IPS-15b (cell line): ENCODE data around the gene ARNT2.

Experiments
- H3K27me3 ChIP-seq: one replicate; pipeline ENCODE4 v1.6.1; 2013; ENCODE audit warnings: low read length; ENCODE audit not compliant: control insufficient read depth, insufficient read depth
- H3K36me3 ChIP-seq: one replicate; pipeline ENCODE4 v1.6.1; 2013; ENCODE audit warnings: low read length; ENCODE audit not compliant: control insufficient read depth, insufficient read depth
- H3K4me1 ChIP-seq: one replicate; pipeline ENCODE4 v1.6.1; 2013; ENCODE audit warnings: mild to moderate bottlenecking, low read length; ENCODE audit not compliant: control insufficient read depth, insufficient read depth
- H3K4me3 ChIP-seq: one replicate; pipeline ENCODE4 v1.5.1; 2013; ENCODE audit warnings: low read depth, low read length
- H3K9ac ChIP-seq: one replicate; pipeline ENCODE4 v1.6.1; 2013; ENCODE audit warnings: low read depth, mild to moderate bottlenecking, low read length
- H3K9me3 ChIP-seq: one replicate; pipeline ENCODE4 v1.6.1; 2013; ENCODE audit warnings: mild to moderate bottlenecking, low read length; ENCODE audit not compliant: control insufficient read depth, insufficient read depth

Gene ARNT2

DNA sequence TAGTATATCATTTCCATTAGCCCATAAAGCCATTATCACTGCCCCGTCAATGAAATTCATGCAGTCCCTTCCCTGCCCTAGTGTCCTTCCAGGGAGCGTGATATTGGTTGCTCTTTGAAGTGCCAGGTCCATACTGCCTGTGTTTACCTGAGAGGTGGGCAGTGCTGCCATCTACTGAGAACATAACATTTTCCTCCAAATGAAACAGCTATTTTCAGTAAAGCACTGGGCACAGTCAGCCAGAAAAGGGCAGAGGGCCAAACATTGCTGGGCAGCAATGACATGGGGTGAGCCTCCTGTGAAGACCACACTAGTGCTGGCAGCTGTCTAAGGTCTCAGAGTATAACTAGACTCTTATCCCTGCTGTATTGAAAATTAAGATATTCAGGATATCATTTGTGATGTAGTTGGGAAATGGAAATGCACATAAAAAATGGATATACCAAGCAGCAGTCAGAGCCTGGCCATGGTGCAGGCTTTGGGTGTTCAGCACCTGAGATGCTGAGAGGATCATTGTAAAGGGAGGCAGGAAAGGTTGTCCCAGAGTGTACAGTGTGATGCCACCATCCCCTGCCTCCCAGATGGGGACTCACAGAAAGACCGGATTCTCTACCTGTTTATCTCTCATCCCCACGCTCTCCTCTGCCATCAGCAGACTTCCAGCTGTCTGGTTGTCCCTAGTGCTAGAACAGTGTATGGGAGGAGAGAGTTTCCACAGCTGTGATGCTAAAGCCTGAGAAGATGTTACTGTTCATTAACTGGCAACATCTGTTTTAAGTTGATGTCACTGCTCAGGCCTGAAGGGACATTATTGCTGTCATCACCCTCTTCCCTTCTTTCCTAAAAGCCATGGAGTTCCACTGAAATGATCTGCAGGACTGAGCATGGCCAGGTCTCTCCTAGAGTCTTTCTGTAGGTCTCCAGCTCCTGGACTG lies 108.8 kb downstream of the ARNT2 start:
- Histone ChIP-seq H3K9me3 (no peaks in the 10 kb centered on the region), H3K4me3 (no peak overlapping the region), H3K4me1 (no peaks in the 10 kb centered on the region), H3K27me3 (no peaks in the 10 kb centered on the region), H3K36me3 (no peaks in the 10 kb centered on the region), H3K9ac (no peak overlapping the region)

DNA sequence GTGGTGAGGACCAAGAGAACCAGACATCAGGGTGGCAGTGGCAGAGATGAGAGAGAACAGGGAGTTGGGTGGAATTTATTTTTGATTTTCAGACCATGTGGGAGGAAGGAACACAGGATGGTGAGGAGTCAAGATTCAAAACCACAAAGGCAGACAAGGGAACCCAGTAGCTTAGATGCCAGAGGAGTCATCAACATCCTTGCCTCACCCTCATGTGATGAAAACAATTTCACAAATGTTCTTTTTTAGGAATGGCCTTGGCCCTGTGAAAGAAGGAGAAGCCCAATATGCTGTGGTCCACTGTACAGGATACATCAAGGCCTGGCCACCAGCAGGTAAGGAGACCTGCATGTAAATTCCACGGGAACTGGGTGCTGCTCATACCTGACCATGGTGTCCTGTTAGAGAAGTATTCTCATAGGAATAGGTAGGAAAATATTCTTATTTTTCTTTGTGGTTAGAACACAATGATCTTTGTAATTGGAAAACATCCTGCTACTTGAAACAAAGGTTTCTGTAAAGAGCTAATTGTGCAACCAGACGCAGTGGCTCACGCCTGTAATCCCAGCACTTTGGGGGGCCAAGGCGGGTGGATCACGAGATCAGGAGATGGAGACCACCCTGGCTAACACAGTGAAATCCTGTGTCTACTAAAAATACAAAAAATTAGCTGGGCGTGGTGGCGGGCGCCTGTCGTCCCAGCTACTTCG lies 110.0 kb downstream of the ARNT2 start:
- H3K9ac ChIP-seq = no peak overlapping the region

DNA sequence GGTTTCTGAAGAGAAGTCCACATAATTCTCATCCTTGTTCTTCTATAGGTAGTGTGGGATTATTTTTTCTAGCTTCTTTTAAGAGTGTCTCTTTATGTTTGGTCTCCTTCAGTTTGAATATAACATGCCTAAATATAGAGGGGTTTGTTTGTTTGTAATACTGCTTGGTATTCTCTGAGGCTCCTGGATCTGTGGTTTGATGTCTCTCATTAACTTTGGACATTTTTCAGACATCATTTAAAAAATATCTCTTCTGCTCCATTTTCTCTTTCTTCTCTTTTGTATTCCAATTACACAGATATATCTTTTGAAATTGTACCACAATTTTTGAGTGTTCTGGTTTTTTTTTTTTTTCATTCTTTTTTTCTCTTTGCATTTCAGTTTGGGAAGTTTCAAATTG lies 113.1 kb downstream of the ARNT2 start:
- H3K9me3 ChIP-seq = no peaks in the 10 kb centered on the region
- no peaks in the 10 kb centered on the region for H3K4me1 ChIP-seq
- H3K9ac ChIP-seq = no peak overlapping the region
- H3K36me3 ChIP-seq = no peaks in the 10 kb centered on the region
- H3K27me3 ChIP-seq = no peaks in the 10 kb centered on the region
- no peak overlapping the region for H3K4me3 ChIP-seq

More for the DNA sequence above, 110.0 kb downstream of the ARNT2 start:
- Histone ChIP-seq H3K4me1 (no peaks in the 10 kb centered on the region), H3K4me3 (no peak overlapping the region), H3K27me3 (no peaks in the 10 kb centered on the region), H3K9me3 (no peaks in the 10 kb centered on the region), H3K36me3 (no peaks in the 10 kb centered on the region)

DNA sequence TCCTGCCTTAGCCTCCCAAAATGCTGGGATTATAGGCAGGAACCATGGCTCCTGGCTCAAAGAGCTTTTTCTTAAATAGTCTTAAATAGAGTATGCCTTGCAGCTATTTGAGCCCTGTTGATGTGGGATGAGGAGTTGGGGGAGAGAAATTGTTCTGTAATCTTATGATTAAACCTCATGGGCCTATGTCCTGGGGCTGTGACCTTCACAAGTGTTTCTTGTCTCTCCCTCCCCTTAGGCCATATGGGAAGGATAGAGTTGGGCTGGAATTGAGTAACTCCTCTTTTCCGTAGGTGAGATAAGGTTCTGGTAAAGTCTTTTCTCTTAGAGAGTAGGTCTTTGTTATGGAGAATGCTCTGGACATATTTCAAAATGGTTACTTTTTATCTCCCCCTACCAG lies 114.3 kb downstream of the ARNT2 start:
- no peak overlapping the region for H3K4me3 ChIP-seq
- H3K27me3 ChIP-seq = no peaks in the 10 kb centered on the region
- H3K4me1 ChIP-seq = no peaks in the 10 kb centered on the region
- H3K9me3 ChIP-seq = no peaks in the 10 kb centered on the region
- no peak overlapping the region for H3K9ac ChIP-seq
- H3K36me3 ChIP-seq = no peaks in the 10 kb centered on the region

DNA sequence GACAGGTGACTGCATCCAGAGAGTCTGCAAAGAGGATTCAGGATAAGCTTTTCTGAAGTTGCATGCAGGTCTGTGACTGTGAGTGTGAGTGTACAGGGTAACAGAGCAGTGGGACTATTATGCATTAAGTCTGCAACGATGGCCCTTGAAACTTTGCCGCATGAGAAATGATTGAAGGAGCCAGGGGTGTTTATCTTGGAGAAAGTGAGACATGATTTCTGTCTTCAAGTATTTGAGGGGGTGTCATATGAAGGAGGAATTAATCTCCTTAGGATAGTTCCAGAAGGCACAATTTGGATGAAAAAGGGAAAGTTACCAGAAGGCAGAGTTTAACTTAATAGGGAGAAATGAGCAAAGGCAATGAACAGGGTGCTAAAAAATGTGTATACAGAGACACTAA lies 119.6 kb downstream of the ARNT2 start:
- H3K9me3 ChIP-seq = no peaks in the 10 kb centered on the region
- no peak overlapping the region for H3K9ac ChIP-seq
- H3K27me3 ChIP-seq = no peaks in the 10 kb centered on the region
- H3K4me3 ChIP-seq = no peak overlapping the region
- H3K36me3 ChIP-seq = no peaks in the 10 kb centered on the region
- H3K4me1 ChIP-seq = no peaks in the 10 kb centered on the region

DNA sequence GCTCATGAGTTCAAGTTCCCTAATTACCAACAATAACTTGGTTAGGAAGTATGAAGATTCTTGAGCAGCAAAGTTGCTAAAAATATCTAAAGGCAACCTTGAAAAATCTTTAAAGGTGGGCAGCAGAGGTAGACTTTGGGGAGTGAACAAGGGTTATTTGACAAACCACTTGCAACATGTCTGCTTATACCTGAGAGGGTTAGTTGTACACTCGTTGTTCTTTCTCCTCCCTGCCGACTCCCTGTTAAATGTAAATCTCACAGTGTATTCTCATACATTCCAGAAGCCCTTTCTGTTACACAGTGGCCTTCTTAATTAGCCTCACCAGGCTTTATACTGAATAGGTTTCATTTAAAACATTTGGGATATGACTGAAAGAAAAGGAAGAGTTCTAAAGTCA lies 121.7 kb downstream of the ARNT2 start:
- H3K4me1 ChIP-seq = no peaks in the 10 kb centered on the region
- no peak overlapping the region for H3K4me3 ChIP-seq
- no peak overlapping the region for H3K9ac ChIP-seq
- H3K36me3 ChIP-seq = no peaks in the 10 kb centered on the region
- H3K27me3 ChIP-seq = no peaks in the 10 kb centered on the region
- H3K9me3 ChIP-seq = no peaks in the 10 kb centered on the region

DNA sequence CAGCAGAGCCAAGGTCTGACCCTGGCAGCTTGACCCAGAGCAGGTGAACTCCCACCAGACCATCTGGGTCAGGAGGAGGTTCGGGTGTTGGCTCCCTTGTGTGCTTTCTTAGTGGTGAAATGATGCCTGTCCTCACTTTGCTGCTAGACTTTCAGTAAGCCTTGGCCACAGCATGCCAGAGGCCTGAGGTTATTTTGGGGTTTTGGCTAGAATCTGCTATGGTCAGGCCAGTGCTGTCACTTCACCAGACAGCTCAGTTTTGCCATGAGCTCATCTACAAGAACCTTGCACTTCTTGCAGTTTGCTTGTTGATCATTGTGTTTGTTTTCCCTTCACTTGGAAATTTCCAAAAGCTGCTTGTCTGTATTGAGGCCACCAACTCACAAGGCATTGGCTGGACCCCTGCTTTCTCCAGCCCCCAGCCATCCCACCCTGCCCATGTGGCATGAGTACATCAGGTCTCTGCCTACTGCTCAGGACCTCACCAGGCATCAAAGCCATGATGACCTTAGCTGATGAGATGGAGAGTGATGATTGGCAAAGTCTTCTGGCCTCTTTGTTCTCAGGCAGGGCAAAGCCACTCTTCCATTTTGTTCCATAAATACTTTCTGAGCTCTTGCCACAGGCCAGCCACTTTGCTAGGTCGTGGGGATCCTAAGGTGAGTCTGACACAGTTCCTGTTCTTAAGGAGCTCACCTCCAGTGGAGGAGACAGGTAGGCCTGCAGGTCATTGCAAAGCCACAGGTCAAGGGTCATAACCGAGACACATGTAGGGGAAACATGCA lies 122.6 kb downstream of the ARNT2 start:
- no peak overlapping the region for H3K4me3 ChIP-seq
- no peaks in the 10 kb centered on the region for H3K4me1 ChIP-seq
- no peak overlapping the region for H3K9ac ChIP-seq
- H3K36me3 ChIP-seq = no peaks in the 10 kb centered on the region
- no peaks in the 10 kb centered on the region for H3K27me3 ChIP-seq
- H3K9me3 ChIP-seq = no peaks in the 10 kb centered on the region

DNA sequence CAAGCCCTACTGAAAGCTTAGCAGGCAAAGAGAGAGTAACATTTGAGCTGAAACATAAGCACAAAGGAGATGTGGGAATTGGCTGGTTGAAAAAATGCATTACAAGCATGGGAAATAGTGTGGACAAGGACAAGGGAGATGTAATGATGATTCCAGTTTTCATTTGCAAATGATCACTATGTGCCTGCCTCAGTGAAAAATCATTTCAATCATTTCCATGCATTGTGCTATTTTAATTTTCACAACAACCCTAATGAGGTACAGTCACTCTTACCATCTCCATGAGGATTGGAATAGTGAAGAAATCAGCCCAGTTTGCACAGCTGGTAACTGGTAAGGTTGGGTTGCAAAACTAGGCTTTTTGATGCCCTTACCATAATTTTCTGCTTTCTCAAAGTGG lies 123.2 kb downstream of the ARNT2 start:
- H3K36me3 ChIP-seq = no peaks in the 10 kb centered on the region
- H3K4me1 ChIP-seq = no peaks in the 10 kb centered on the region
- no peaks in the 10 kb centered on the region for H3K27me3 ChIP-seq
- no peak overlapping the region for H3K9ac ChIP-seq
- H3K4me3 ChIP-seq = no peak overlapping the region
- H3K9me3 ChIP-seq = no peaks in the 10 kb centered on the region

DNA sequence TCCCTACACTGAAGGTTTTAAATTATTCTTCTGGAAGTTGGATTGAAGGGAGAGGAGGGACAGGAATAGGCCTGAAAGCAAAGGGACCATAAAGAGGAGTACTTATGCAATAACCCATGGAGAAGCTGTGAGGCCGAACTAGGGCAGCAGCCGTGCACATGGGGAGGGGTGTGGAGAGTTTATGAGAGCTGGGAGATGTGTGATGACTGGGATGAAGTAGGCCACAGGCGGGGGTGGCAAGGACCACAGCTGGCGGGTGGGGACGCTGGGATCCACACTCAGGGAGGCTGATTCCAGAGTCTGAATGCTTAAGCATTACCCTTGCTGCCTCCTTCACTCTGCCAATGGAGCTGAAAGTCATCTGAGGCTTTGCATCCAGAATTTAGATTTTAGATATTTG lies 123.8 kb downstream of the ARNT2 start:
- Histone ChIP-seq H3K4me3 (no peak overlapping the region), H3K9ac (no peak overlapping the region)

DNA sequence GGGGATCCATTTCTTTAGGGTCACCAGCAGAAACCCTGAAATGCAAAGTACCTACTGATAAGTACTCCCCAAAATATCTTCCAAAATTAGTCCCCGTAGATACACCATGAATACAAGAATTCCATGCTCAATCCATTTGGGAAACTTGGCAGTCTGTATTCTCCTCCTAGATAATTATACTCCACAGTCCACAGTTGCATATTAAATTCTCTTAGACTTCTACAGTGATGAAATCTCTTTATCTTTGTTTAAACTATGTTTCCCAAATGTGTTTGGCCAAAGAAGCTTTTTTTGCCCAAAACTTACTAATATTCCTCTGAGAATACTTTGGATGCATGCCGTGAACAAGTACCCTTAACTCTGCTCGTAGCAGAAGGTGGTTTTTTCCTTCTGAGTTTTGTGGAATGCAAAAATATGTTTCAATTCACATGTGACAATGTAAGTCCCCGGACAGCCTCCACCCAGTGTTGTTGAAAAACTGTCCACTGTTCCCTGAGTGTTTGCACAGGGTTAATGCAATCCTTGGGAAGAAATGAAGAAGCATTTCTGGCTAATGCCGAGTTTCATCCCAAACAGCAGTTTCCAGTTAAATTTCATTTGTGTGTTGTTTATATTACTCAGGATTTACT lies 126.7 kb downstream of the ARNT2 start:
- H3K4me3 ChIP-seq = no peak overlapping the region
- no peak overlapping the region for H3K9ac ChIP-seq
- H3K36me3 ChIP-seq = no peaks in the 10 kb centered on the region
- H3K4me1 ChIP-seq = peaks cover 1% of the 10 kb centered on the region
- no peaks in the 10 kb centered on the region for H3K9me3 ChIP-seq
- no peaks in the 10 kb centered on the region for H3K27me3 ChIP-seq

More for the DNA sequence above, 123.8 kb downstream of the ARNT2 start:
- no peaks in the 10 kb centered on the region for H3K27me3 ChIP-seq
- no peaks in the 10 kb centered on the region for H3K9me3 ChIP-seq
- no peaks in the 10 kb centered on the region for H3K36me3 ChIP-seq
- H3K4me1 ChIP-seq = no peaks in the 10 kb centered on the region

DNA sequence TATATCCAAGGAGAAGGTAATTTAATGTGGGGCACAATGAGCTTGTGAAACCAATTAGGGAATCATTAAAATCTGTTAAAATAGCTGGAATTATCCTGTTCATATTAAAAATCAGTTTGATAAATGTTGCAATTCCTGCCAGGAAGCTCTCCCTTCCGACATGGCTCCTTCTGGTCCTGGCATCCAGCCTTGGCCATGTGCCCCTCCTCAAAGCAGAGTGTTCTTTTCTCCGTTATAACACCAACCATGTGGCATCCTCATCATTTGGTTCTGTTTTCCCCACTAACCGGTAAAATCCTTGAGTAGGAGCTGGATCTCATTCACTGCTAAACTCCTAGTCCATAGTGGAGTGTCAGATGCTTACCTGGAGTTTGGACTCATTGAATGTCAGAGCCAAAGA lies 127.2 kb downstream of the ARNT2 start:
- H3K4me1 ChIP-seq = peaks cover 7% of the 10 kb centered on the region
- H3K27me3 ChIP-seq = no peaks in the 10 kb centered on the region
- no peak overlapping the region for H3K9ac ChIP-seq
- no peaks in the 10 kb centered on the region for H3K9me3 ChIP-seq
- no peaks in the 10 kb centered on the region for H3K36me3 ChIP-seq
- no peak overlapping the region for H3K4me3 ChIP-seq
